IPS-18a (cell line): ENCODE data around the gene DSCAM.

ENCODE experiments used
- H3K27ac ChIP-seq: one replicate; pipeline ENCODE4 v1.5.1; 2013; ENCODE audit warnings: low read length
- H3K27me3 ChIP-seq: one replicate; pipeline ENCODE4 v1.6.1; 2013; ENCODE audit warnings: mild to moderate bottlenecking, low read length; ENCODE audit not compliant: control insufficient read depth, insufficient read depth
- H3K36me3 ChIP-seq: one replicate; pipeline ENCODE4 v1.6.1; 2013; ENCODE audit warnings: low read depth, low read length; ENCODE audit not compliant: control insufficient read depth
- H3K4me1 ChIP-seq: one replicate; pipeline ENCODE4 v1.6.1; 2013; ENCODE audit warnings: low read depth, low read length; ENCODE audit not compliant: control insufficient read depth
- H3K4me3 ChIP-seq: one replicate; pipeline ENCODE4 v1.5.1; 2013; ENCODE audit warnings: low read length
- H3K9ac ChIP-seq: one replicate; pipeline ENCODE4 v1.6.1; 2013; ENCODE audit warnings: mild to moderate bottlenecking, low read length, moderate library complexity
- H3K9me3 ChIP-seq: one replicate; pipeline ENCODE4 v1.6.1; 2013; ENCODE audit warnings: low read depth, low read length; ENCODE audit not compliant: control insufficient read depth

DSCAM gene

DNA sequence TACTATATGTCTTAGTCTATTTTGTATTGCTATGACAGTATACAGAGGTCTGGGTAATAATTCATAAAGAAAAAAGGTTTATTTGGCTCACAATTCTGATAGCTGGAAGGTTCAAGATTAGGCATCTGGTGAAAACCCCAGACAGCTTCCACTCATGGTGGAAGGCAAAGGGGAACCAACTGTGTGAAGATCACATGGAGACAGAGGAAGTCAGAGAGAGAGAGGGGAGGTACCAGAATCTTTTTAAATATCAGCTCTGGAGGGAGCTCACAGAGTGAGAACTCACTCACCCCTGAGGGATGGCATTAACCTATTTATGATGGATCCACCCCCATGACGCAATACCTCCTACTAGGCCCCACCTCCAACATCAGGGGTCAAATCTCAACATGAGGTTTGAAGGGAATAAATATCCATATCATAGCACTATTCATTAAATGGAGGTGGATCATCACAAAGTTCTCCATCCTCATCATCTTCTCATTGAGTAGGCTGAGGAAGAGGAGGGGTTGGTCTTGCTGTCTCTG is 290.5 kb downstream of the DSCAM start:
- H3K27ac ChIP-seq: no peak overlapping the region
- H3K4me3 ChIP-seq: no peak overlapping the region
- no peak overlapping the region for H3K9ac ChIP-seq
- H3K27me3 ChIP-seq: no peaks in the 10 kb centered on the region
- H3K9me3 ChIP-seq: no peaks in the 10 kb centered on the region
- no peaks in the 10 kb centered on the region for H3K4me1 ChIP-seq
- H3K36me3 ChIP-seq: no peaks in the 10 kb centered on the region

DNA sequence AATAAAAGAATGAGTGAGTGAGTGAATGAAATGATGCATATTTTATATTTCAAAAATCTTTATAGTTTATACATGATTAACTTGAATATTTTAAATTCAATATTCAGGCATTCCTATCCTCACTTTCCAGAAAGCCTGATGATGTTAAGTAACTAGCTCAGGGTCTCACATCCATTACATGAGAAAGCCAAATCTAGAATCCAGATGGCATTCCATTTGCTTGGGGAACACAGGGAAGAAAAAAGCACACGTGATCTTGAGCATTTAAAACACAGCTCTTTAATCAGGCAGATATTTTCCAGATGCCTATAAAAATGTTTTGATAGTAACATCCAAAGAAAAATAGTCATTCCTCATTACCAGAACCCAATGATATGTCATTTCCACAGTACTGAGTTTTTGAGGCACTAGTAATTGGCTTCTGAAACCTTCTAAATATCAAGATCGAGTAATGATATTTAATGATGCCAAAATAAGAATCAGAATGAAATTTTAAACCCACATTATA is 291.9 kb downstream of the DSCAM start:
- H3K27ac ChIP-seq: no peak overlapping the region
- H3K9me3 ChIP-seq: no peaks in the 10 kb centered on the region
- no peak overlapping the region for H3K4me3 ChIP-seq
- H3K36me3 ChIP-seq: no peaks in the 10 kb centered on the region
- H3K4me1 ChIP-seq: no peaks in the 10 kb centered on the region
- H3K9ac ChIP-seq: no peak overlapping the region
- H3K27me3 ChIP-seq: no peaks in the 10 kb centered on the region

DNA sequence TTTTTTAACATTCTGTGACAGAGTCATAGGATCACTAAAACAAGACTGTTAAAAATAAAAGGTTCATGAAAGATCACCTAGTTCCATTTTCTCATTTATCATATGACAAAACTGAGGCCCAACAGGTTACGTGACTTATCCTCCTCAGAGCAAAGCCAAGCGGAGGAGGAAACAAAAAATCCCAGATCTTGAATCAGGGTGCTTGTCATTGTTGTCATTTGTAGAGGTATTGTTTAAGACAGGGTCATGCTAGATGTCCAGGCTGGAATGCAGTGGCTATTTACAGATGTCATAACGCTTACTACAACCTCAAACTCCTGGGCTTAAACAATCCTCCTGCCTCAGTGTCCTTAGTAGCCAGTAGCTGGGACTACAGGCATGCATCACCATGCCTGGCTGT is 293.2 kb downstream of the DSCAM start:
- Histone ChIP-seq H3K9me3 (no peaks in the 10 kb centered on the region), H3K9ac (no peak overlapping the region), H3K27ac (no peak overlapping the region), H3K36me3 (no peaks in the 10 kb centered on the region), H3K4me3 (no peak overlapping the region), H3K27me3 (no peaks in the 10 kb centered on the region), H3K4me1 (no peaks in the 10 kb centered on the region)

DNA sequence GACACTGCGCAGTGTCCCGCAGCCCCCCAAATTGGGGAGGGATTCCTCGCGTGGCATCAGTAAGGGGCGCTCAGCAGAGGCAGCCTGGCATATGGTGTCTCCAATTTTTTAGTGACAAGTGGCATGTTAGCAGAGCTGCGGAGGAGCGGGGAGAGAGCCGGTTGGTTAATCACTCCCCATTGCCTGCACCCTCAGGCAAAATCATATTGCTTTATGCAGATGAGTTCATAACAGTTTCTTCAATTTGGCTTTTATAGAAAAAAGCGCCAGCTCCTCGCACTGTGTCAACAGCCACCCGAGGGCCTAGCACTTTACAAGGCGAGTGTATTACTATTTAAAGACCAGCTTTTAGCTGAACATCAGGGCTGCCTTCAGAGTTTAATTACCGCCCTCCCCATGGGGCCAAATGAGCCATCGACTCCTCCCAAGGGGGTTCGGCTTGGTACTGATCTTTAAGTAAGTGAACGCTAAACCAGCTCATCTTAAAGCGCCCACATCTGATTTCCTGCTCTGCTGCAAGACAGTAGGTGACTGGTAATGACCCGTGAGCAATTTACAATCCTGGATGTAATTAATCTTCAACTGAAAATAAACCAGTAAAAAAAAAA is 298.9 kb downstream of the DSCAM start:
- peaks cover 7% of the 10 kb centered on the region for H3K4me1 ChIP-seq
- H3K4me3 ChIP-seq: no peak overlapping the region
- no peak overlapping the region for H3K9ac ChIP-seq
- H3K27me3 ChIP-seq: no peaks in the 10 kb centered on the region
- H3K9me3 ChIP-seq: no peaks in the 10 kb centered on the region
- H3K36me3 ChIP-seq: no peaks in the 10 kb centered on the region
- H3K27ac ChIP-seq: no peak overlapping the region

DNA sequence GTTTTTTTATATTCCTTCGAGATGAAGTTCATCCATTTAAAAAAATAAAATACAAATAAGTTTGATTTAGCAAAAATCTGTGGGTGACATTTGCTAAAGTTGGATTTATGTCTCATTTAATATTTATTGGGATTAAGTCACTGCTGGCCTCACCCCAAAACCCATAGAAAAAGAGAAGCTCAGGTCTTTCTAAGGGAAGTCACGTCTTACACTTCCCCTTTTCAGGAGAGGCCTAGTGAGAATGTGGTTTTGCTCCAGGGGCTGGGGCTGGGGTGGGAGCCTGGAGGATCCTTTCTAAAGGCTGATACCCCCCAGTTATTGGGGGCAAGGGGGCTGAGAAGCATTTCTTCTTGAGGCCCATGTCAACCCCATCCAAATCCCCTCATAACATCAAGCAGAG is 300.3 kb downstream of the DSCAM start:
- H3K27ac ChIP-seq: no peak overlapping the region
- H3K9me3 ChIP-seq: no peaks in the 10 kb centered on the region
- peaks cover 7% of the 10 kb centered on the region for H3K4me1 ChIP-seq
- H3K4me3 ChIP-seq: no peak overlapping the region
- H3K36me3 ChIP-seq: no peaks in the 10 kb centered on the region
- H3K9ac ChIP-seq: no peak overlapping the region
- H3K27me3 ChIP-seq: no peaks in the 10 kb centered on the region

DNA sequence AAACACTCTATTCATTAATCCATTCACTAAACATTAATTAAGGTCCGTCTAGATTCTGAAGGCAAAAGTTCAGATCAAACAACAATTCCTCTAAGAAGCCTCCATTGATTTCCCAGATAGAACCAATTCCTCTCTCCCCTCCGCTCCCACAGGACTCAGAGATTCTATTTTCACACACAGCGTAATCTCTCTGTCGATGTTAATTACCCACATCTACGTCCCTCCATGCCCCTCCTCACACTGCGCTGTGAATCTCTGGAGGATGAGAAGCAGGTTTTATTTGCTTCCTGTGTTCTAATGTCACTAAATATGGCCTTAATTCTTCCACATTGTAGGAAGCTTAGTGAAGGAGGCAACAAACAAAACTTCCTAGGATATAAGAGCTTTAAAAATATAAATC is 306.7 kb downstream of the DSCAM start:
- Histone ChIP-seq H3K4me3 (no peak overlapping the region), H3K4me1 (no peaks in the 10 kb centered on the region), H3K27ac (no peak overlapping the region), H3K9me3 (no peaks in the 10 kb centered on the region), H3K9ac (no peak overlapping the region), H3K27me3 (no peaks in the 10 kb centered on the region), H3K36me3 (no peaks in the 10 kb centered on the region)

DNA sequence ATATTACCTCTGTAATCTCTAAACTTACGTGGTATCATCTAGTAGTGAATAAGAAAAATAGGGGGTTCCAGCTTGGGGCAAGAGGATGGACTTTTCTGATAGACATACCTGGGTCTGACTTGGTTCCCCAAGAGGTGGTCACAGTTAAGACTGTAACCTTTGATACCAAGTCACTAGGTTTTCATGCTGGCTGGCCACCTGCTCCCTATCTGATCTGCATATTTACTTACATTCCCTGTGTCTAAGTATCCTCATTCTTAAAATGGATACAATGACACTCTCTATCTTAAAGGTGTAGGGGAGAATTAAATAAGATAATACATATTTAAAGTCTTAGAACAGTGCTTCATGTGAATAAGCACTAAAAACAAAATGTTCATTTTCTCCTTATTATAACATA is 312.1 kb downstream of the DSCAM start:
- H3K4me1 ChIP-seq: no peaks in the 10 kb centered on the region
- H3K36me3 ChIP-seq: no peaks in the 10 kb centered on the region
- no peak overlapping the region for H3K4me3 ChIP-seq
- H3K27me3 ChIP-seq: no peaks in the 10 kb centered on the region
- no peak overlapping the region for H3K27ac ChIP-seq
- no peaks in the 10 kb centered on the region for H3K9me3 ChIP-seq
- no peak overlapping the region for H3K9ac ChIP-seq

DNA sequence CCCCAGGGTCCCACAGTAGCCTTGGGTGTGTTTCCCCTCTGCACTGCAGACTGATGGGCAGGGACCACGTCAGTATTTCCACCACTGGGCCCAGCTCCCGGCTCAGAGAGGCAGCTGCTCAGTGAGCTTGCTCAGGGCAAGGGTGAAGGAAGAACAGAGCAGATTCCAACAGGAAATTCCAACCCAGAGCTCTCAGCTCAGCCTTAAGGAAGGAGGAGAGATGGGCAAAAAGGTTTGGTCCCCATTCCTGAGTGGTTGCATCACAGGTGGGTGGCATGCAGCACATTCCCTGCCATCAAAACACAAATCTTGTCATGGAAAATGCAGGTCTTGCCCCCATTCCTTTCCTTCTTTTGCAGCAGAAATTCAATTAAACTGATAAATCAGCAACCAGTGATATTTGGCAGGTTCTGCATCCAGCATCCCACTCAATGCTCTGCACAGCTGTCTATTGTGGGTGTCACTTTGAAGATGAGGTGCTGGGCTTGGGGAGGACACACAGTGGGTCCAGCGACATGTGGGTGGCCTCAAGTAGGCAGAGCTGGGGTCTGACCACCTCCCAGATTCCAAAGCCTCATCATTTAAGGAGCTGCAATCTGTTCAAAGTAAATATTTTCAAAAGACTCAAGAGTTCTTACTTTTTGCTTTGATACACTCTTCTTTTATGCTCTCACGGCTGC is 315.4 kb downstream of the DSCAM start:
- Histone ChIP-seq H3K4me1 (no peaks in the 10 kb centered on the region), H3K9ac (no peak overlapping the region), H3K27ac (no peak overlapping the region), H3K27me3 (no peaks in the 10 kb centered on the region), H3K36me3 (no peaks in the 10 kb centered on the region), H3K9me3 (no peaks in the 10 kb centered on the region), H3K4me3 (no peak overlapping the region)

DNA sequence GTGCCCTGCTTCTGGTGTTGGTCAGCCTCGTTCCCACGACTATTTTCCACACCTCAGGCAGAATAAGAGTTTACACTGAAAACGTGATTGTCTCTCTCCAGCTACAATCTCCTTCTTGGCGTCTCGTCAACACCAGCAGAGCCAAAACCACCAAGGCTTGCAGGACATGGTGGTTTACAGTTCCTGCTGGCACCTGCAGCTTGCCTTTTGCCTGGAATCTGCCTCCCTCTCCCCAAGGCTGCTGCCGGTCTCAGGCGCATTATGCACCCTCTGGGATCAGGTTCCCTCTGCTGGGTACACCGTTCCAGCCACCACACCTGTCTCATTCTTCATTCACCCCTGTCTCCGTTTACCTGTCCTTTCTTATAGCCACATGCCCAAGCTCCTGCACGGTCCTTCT is 315.9 kb downstream of the DSCAM start:
- Histone ChIP-seq H3K9ac (no peak overlapping the region), H3K4me3 (no peak overlapping the region), H3K27ac (no peak overlapping the region), H3K27me3 (no peaks in the 10 kb centered on the region), H3K36me3 (no peaks in the 10 kb centered on the region), H3K4me1 (no peaks in the 10 kb centered on the region), H3K9me3 (no peaks in the 10 kb centered on the region)

DNA sequence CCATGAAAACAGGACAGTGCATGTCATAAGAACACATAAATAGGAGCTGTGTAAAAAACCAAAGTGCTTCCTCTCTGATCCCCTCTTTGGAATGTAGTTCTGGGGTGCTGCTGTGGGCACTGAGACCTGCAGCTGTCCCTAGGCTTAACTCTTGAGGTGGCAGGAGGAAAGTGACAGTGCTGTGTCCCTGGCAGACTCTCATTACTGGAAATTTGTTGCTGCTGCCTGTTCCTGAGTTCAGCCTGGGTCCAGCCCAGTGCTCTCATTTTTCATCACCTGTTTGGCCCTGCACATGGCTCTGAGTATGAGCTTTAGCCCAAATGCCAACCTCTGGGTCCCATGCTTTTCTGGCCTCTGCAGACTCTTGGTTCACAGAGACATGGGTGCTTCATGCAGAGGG is 329.3 kb downstream of the DSCAM start:
- peaks cover 8% of the 10 kb centered on the region for H3K4me1 ChIP-seq
- H3K36me3 ChIP-seq: no peaks in the 10 kb centered on the region

DNA sequence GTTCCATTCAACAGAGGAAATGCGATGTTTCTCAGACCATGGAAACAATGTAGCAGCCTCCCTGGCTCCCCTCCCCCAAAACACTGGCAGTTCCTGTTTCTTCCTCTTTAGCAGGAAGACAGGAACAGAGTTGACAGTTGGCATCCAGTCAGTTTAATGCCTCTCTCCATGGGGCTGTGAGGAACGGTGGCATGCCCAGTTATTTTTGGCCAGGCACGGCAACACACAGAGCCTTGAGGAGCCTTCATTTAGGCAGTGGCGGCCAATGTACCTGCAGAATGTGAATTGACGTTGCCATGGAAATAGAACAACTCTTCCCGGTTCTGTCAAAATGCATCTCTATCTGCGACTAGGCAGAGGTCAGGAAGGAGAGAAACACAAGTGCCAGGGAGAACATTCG is 330.6 kb downstream of the DSCAM start:
- Histone ChIP-seq H3K4me3 (peak overlapping the region; percentile 23), H3K27ac (no peak overlapping the region), H3K4me1 (peaks cover 8% of the 10 kb centered on the region), H3K9me3 (no peaks in the 10 kb centered on the region), H3K27me3 (no peaks in the 10 kb centered on the region), H3K36me3 (no peaks in the 10 kb centered on the region), H3K9ac (no peak overlapping the region)

More for the DNA sequence above, 329.3 kb downstream of the DSCAM start:
- Histone ChIP-seq H3K27me3 (no peaks in the 10 kb centered on the region), H3K27ac (no peak overlapping the region), H3K9ac (no peak overlapping the region), H3K4me3 (no peak overlapping the region), H3K9me3 (no peaks in the 10 kb centered on the region)

DNA sequence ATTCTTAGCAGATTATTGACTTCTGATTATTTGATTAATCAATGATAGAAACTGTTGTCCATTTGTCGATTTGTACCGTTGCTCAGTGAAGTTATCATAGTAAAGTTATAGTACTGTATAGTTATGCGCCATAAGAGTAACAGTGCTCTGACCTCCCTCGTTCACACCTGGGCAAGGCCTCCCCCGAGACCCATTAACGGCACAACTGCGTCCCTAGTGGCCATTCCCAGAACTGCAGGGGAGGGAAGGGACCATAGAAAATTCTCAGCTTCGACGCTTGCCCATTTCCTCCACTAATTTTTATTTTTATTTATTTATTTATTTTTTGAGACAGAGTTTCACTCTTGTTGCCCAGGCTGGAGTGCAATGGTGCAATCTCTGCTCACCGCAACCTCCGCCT is 334.4 kb downstream of the DSCAM start:
- Histone ChIP-seq H3K36me3 (no peaks in the 10 kb centered on the region), H3K4me1 (peaks cover 8% of the 10 kb centered on the region), H3K27me3 (no peaks in the 10 kb centered on the region), H3K9me3 (no peaks in the 10 kb centered on the region), H3K27ac (no peak overlapping the region), H3K9ac (no peak overlapping the region), H3K4me3 (no peak overlapping the region)
